ENCODE results near the gene SNX13. TPM values are rescaled to one million over a fixed set of nuclear protein-coding genes. Genes with fewer than 3 reads are reported as not detected.

The SNX13 gene
- total and polyA plus RNA-seq, 9 of the 15 experiments (the other 6 are each of a cell fraction or from before 2014, with no cell fraction given): 5.6 to 33.2 (median 25.4) TPM

DNA sequence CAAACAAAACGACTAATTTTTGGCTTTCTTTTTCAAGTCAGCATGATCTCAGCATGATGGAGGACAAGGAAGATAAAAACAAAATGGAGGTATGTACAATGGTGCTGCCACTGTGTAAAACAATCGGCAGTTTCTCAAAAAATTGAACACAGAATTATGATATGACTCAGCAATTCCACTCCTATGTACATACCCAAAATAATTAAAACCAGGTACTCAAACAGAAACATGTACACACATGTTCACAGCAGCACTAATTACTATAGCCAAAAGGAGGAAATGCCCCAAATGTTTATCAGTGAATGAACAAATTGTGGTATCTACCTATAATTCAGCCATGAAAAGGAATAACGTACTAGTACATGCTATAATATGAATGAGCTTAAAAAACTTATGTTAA, 29.9 kb downstream of the SNX13 start:
- Histone ChIP-seq H2AFZ (ENCODE audit: low read depth, low read length) (no peak overlapping the region), H3K9me3 (replicated peaks; ENCODE audit: control insufficient read depth, insufficient read depth, low read depth, low read length) (0 out of 2 replicates have a peak, but pooled peaks cover 2% of the 10 kb centered on the region), H3K4me1 (replicated peaks in 1 of 2; ENCODE audit: control insufficient read depth in 2 of 2, insufficient read depth in 2 of 2, low read length in 2 of 2) (no peaks in the 10 kb centered on the region), H3K27me3 (ENCODE audit: control insufficient read depth in 2 of 2, insufficient read depth in 2 of 2, low read length in 2 of 2) (no peaks in the 10 kb centered on the region), H3K79me2 (ENCODE audit: control insufficient read depth, insufficient read depth, low read length) (peaks cover 73% of the 10 kb centered on the region), H3K4me3 (no peak overlapping the region), H4K20me1 (replicated peaks; ENCODE audit: control insufficient read depth, insufficient read depth, low read length) (no peaks in the 10 kb centered on the region; the same call in 1 of the 2 replicates), H3K4me2 (ENCODE audit: insufficient read depth, low read length) (no peak overlapping the region), H3K9ac (ENCODE audit: insufficient read depth in 1 of 2, low read depth in 2 of 2, low read length in 2 of 2) (no peak overlapping the region), H3K27ac (ENCODE audit: extremely low read depth, low read depth, low read length) (no peak overlapping the region), H3K36me3 (ENCODE audit: control insufficient read depth, insufficient read depth, low read length) (no peaks in the 10 kb centered on the region; the same call in 2 of the 3 replicates), H3K9me1 (ENCODE audit: control insufficient read depth, insufficient read depth, low read length) (no peaks in the 10 kb centered on the region)
- CTCF ChIA-PET (ENCODE audit: low intra/inter-chr PET ratio): no interaction called here
- FAIRE-seq (no peak), DNase-seq (ENCODE audit: extremely low read depth in 1 of 4, low spot score in 3 of 4) (no peak), ATAC-seq (no peak)
- BruUV-seq (replicated peaks): no TSS peak
- intact Hi-C loops (cut with micrococcal nuclease): no loop called here
- 77% methylated on average over 3 of the region's 3 CpGs for WGBS (ENCODE audit: insufficient coverage, low coverage, missing lambda C conversion rate)
- POLR2A ChIA-PET: no interaction called here
- in situ Hi-C loops (cut with MboI): no loop called here
- TF ChIP-seq ATF3 (IDR thresholded peaks at IDR 0.05) (no peak), ATF3 (CRISPR knock-in tag; conservative IDR thresholded peaks at IDR 0.05) (no peak), MAFG (tag; conservative IDR thresholded peaks at IDR 0.05) (peak; percentile 82), C11orf30 (IDR thresholded peaks at IDR 0.05; ENCODE audit: low read depth) (peak; percentile 67), ZNF3 (CRISPR knock-in tag; IDR thresholded peaks at IDR 0.05) (no peak), MAFK (IDR thresholded peaks at IDR 0.05; ENCODE audit: low read length) (peak; percentile 61; the same call in 1 of the 2 replicates), NFE2 (IDR thresholded peaks at IDR 0.05; ENCODE audit: low read depth) (peak; percentile 53), MBD1 (CRISPR knock-in tag; IDR thresholded peaks at IDR 0.05) (no peak), ZNF316 (IDR thresholded peaks at IDR 0.05) (peak; percentile 89), RAD21 (CRISPR knock-in tag; conservative IDR thresholded peaks at IDR 0.05 in 1 of 2, IDR thresholded peaks at IDR 0.05 in 1 of 2) (no peak)
- TF ChIP-seq, protein P1, sequence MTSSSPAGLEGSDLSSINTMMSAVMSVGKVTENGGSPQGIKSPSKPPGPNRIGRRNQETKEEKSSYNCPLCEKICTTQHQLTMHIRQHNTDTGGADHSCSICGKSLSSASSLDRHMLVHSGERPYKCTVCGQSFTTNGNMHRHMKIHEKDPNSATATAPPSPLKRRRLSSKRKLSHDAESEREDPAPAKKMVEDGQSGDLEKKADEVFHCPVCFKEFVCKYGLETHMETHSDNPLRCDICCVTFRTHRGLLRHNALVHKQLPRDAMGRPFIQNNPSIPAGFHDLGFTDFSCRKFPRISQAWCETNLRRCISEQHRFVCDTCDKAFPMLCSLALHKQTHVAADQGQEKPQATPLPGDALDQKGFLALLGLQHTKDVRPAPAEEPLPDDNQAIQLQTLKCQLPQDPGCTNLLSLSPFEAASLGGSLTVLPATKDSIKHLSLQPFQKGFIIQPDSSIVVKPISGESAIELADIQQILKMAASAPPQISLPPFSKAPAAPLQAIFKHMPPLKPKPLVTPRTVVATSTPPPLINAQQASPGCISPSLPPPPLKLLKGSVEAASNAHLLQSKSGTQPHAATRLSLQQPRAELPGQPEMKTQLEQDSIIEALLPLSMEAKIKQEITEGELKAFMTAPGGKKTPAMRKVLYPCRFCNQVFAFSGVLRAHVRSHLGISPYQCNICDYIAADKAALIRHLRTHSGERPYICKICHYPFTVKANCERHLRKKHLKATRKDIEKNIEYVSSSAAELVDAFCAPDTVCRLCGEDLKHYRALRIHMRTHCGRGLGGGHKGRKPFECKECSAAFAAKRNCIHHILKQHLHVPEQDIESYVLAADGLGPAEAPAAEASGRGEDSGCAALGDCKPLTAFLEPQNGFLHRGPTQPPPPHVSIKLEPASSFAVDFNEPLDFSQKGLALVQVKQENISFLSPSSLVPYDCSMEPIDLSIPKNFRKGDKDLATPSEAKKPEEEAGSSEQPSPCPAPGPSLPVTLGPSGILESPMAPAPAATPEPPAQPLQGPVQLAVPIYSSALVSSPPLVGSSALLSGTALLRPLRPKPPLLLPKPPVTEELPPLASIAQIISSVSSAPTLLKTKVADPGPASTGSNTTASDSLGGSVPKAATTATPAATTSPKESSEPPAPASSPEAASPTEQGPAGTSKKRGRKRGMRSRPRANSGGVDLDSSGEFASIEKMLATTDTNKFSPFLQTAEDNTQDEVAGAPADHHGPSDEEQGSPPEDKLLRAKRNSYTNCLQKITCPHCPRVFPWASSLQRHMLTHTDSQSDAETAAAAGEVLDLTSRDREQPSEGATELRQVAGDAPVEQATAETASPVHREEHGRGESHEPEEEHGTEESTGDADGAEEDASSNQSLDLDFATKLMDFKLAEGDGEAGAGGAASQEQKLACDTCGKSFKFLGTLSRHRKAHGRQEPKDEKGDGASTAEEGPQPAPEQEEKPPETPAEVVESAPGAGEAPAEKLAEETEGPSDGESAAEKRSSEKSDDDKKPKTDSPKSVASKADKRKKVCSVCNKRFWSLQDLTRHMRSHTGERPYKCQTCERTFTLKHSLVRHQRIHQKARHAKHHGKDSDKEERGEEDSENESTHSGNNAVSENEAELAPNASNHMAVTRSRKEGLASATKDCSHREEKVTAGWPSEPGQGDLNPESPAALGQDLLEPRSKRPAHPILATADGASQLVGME (CRISPR knock-in tag; IDR thresholded peaks at IDR 0.05): no peak
- TF ChIP-seq, protein P2, sequence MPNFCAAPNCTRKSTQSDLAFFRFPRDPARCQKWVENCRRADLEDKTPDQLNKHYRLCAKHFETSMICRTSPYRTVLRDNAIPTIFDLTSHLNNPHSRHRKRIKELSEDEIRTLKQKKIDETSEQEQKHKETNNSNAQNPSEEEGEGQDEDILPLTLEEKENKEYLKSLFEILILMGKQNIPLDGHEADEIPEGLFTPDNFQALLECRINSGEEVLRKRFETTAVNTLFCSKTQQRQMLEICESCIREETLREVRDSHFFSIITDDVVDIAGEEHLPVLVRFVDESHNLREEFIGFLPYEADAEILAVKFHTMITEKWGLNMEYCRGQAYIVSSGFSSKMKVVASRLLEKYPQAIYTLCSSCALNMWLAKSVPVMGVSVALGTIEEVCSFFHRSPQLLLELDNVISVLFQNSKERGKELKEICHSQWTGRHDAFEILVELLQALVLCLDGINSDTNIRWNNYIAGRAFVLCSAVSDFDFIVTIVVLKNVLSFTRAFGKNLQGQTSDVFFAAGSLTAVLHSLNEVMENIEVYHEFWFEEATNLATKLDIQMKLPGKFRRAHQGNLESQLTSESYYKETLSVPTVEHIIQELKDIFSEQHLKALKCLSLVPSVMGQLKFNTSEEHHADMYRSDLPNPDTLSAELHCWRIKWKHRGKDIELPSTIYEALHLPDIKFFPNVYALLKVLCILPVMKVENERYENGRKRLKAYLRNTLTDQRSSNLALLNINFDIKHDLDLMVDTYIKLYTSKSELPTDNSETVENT (CRISPR knock-in tag; IDR thresholded peaks at IDR 0.05): no peak

Data from K562 (cell line).